SHP77 (cell line): Measurements from ENCODE around the gene RPS6KC1.
A peak's percentile ranks its signal among the peaks of the same experiment; 100 is the strongest.
"Not testable (repeated sequence)": the region's sequence is repeated elsewhere in the genome, so short reads cannot be mapped to it uniquely, and the experiment has no call there.

ENCODE experiments used
- DNase-seq, 2 experiments: peaks; one replicate each; lab custom pipeline; 2025; lab: John Stamatoyannopoulos, UW

Gene RPS6KC1

GRCh38 chr1:213110349-213111300 is 59.6 kb downstream of the RPS6KC1 start:
- DNase-seq = no peak

GRCh38 chr1:213111502-213111901 is 60.5 kb downstream of the RPS6KC1 start:
- DNase-seq = no peak

- not testable (repeated sequence) for DNase-seq
These were observed 61.7 kb downstream of the RPS6KC1 start for GRCh38 chr1:213112723-213113122.

- not testable (repeated sequence) for DNase-seq
These were observed 66.7 kb downstream of the RPS6KC1 start for GRCh38 chr1:213117699-213118180.

- no peak for DNase-seq
These were observed 68.8 kb downstream of the RPS6KC1 start for GRCh38 chr1:213119794-213120193.

- DNase-seq = no peak
These were observed 69.3 kb downstream of the RPS6KC1 start for GRCh38 chr1:213120386-213120785.

GRCh38 chr1:213120961-213121360 is 69.9 kb downstream of the RPS6KC1 start:
- DNase-seq = no peak

- DNase-seq = peak; percentile 14 to 35
These were observed 71.5 kb downstream of the RPS6KC1 start for GRCh38 chr1:213122514-213122929.

GRCh38 chr1:213123087-213123486 is 72.0 kb downstream of the RPS6KC1 start:
- no peak for DNase-seq

- no peak for DNase-seq
These were observed 72.5 kb downstream of the RPS6KC1 start for GRCh38 chr1:213123536-213123935.

GRCh38 chr1:213124590-213124989 is 73.5 kb downstream of the RPS6KC1 start:
- DNase-seq = no peak

GRCh38 chr1:213125643-213126042 is 74.6 kb downstream of the RPS6KC1 start:
- DNase-seq = no peak

GRCh38 chr1:213127074-213127473 is 76.0 kb downstream of the RPS6KC1 start:
- DNase-seq = no peak

- no peak for DNase-seq
These were observed 81.0 kb downstream of the RPS6KC1 start for GRCh38 chr1:213131851-213132655.

GRCh38 chr1:213135572-213135971 is 84.5 kb downstream of the RPS6KC1 start:
- DNase-seq = no peak

GRCh38 chr1:213136190-213136917 is 85.3 kb downstream of the RPS6KC1 start:
- no peak for DNase-seq

- peak; percentile 2 to 8 for DNase-seq
These were observed 87.3 kb downstream of the RPS6KC1 start for GRCh38 chr1:213138391-213138790.

GRCh38 chr1:213138892-213139291 is 87.9 kb downstream of the RPS6KC1 start:
- DNase-seq = no peak

- DNase-seq = no peak
These were observed 97.9 kb downstream of the RPS6KC1 start for GRCh38 chr1:213148905-213149304.

- not testable (repeated sequence) for DNase-seq
These were observed 99.0 kb downstream of the RPS6KC1 start for GRCh38 chr1:213150090-213150489.

- no peak for DNase-seq
These were observed 103.1 kb downstream of the RPS6KC1 start for GRCh38 chr1:213154056-213154685.
